ENCODE measurements around the gene FAM83D.

Gene FAM83D

DNA sequence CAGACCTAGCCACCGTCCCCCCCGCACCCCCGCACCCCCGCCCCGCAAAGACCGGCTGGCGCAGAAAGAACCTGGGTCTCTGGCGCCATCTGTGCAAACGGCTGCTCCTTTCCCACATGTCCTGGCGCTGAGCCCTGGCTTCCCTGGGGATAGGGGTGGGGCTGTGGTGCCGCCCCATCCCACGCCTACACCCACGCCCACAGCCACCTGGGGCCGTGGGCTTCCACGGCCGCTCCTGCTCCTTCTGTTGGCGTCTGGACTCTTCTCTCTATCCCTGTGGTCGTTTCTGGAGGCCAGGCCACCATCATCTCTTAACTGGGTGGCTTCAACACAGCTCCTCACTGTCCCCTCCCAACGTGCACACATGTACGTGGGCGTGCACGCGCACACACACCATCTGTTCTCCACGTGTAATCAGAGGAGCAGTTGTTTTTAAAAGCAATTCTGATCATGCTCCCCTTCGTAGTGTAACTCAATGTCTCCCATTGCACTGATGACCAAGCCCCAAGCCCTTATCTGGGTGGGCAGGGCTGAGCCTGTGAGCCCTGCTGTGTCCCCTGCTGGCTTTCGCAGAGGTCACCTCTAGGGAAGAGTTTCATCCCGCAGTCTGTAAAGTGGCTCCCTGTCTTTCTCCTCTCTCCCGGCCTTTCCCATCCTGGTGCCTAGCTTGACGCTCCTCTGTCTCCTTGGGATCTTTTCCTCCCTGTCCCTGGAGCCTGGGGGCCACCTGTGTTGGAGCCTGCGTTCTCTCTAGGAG, 31.9 kb upstream of the FAM83D start:
- no peak for DNase-seq

DNA sequence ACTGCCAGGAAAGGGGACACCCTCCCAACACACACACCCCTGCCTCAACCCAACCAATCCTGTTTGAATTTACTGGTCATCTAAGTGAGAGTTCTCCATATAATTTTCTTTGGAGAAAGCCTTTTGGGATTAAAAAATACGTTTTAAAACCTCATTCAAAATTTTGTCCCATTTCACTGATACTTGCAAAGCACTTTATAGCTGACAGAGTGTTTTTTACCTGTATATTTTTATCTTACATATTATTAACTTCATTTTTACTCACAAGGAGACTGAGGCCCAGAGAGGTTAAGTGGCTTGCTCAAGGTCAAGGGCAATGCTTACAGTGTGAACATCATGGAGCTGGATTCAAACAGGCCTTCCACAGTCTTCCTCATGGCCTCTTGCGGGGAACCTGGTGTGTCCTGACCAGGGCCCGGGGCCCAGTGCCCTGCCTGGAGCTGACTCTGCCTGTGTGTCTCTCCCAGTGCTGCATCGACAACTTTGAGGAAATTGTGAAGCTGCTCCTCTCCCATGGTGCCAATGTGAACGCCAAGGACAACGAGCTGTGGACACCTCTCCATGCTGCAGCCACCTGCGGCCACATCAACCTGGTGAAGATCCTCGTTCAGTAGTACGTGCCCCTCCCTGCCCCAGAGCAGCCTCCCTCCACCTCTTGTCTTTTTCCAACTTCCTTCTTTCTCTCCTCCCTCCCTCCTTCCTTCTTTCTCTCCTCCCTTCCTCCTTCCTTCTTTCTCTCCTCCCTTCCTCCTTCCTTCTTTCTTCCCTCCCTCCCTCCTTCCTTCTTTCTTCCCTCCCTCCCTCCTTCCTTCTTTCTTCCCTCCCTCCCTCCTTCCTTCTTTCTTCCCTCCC, 30.9 kb upstream of the FAM83D start:
- DNase-seq: no peak

- no peak for DNase-seq
Measured at GRCh38 chr20:38896009-38896594, 30.1 kb upstream of the FAM83D start.

DNA sequence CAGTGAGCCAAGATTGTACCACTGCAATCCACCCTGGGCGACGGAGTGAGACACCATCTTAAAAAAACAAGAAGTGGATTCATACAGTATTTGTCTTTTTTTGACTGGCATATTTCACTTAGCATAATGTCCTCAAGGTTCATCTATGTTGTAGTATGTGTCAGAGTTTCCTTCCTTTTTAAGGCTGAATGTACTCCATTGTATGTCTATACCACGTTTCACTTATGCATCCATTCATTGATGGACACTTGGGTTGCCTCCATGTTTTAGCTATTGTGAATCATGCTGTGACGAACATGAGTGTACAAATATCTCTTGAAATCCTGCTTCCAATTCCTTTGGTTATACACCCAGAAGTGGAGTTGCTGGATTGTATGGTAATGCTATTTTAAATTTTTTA, 28.9 kb upstream of the FAM83D start:
- DNase-seq: no peak

- DNase-seq: no peak
Measured at GRCh38 chr20:38900606-38901005, 25.6 kb upstream of the FAM83D start.

DNA sequence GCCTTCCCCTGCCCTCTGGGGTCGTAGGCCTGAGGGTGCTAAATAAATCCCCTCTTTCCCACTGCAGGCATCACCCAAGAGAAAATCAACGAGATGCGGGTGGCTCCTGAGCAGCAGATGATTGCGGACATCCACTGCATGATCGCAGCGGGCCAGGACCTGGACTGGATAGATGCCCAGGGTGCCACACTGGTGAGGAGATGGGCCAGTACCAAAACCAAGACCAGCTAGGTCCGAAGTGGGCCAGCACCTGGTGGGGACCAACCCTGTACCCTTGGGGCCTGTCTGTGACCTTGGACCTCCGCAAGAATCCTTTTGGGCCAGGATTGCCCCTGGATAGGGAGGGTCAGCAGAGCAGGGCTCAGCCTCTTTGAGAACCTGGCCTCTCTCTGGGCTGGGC, 23.6 kb upstream of the FAM83D start:
- no peak for DNase-seq

DNA sequence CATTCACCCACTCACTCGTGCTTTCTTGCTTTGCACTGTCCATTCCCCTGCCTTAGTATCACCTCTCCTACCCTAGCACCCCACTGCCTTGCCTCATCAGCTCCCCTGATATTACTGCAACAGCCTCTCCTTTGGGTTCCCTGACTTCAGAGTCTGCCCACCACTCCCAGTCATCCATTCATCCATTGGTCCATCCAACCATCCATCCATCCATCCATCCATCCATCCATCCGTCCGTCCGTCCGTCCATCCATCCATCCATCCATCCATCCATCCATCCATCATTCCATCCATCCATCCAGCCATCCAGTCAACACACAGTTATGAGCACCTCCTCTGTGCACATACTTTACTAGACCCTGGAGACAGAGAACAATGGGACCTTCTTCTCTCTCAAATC, 22.9 kb upstream of the FAM83D start:
- DNase-seq: no peak

DNA sequence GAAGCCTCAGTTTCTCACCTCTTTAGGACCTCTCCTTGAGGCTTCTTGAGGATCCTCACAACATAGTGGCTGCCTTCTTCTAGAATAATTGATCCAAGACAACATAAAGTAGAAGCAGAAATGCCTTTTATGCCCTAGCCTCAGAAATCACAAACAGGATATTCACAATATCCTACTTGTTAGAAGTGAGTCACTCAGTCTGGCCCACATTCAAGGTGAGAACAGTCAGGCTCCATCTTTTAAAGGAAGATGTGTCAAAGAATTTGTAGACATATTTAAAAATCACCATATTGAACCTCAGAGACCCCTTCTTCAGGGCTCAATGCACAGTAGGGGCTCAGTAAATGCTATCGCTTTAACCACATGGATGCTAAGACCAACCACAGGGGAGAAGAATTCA, 20.8 kb upstream of the FAM83D start:
- no peak for DNase-seq

- DNase-seq: no peak
Measured at GRCh38 chr20:38907918-38908677, 18.1 kb upstream of the FAM83D start.

DNA sequence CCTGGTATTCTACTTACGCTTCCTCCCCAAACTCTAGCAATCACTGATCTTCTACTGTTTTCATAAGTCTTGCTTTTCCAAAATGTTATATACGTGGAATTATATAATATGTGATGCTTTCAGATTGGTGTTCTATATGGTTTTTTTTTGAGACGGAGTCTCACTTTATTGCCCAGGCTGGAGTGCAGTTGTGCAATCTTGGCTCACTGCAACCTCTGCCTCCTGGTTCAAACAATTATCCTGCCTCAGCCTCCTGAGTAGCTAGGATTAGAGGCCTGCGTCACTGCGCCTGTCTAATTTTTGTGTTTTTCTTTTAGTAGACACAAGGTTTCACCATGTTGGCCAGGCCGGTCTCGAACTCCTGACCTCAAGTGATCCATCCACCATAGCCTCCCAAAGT, 10.9 kb upstream of the FAM83D start:
- DNase-seq: no peak

GRCh38 chr20:38917657-38918056, 8.6 kb upstream of the FAM83D start:
- DNase-seq: no peak

GRCh38 chr20:38918172-38918571, 8.0 kb upstream of the FAM83D start:
- no peak for DNase-seq

DNA sequence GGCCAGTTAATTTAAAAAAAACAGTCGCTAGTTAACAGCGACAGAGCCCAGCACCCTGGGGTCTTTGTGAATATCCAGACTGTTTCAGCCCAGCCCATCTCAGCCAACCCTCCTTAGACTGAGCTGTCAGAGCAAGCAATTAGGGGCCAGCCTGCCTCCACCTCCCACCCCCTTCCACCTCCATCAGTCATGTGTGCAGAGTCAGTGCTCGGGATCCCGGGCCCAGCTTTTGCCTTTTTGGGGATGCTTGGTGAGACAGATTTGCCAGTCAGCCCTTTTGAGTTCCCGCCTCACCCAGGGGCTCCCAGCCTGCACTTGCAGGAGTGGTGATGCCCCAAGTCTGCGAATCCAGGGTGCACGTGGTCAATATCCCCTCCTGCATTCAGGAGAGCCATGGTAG, 6.5 kb upstream of the FAM83D start:
- no peak for DNase-seq

DNA sequence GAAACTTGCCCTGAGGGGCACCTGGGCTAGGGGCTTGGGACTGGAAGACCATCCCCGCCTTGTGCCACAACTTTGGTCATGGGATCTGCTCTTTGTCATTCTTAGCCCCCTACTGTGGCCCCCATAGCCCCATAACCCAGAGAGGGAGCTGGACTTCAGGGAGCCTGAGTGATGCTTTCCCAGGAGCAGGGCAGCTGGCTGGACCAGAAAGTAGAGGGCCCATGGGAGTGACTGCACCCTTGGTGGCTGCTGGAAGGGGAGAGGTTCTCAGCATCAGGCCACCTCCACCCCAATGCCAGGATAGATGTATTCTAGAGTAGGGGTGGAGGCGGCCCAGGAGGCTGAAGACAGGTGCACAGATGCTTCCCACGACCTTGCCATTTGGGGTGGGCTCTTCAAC, 5.8 kb upstream of the FAM83D start:
- DNase-seq: no peak

GRCh38 chr20:38920851-38921250, 5.4 kb upstream of the FAM83D start:
- DNase-seq: no peak

- DNase-seq: no peak
Measured at GRCh38 chr20:38924718-38925117, 1.5 kb upstream of the FAM83D start.

DNA sequence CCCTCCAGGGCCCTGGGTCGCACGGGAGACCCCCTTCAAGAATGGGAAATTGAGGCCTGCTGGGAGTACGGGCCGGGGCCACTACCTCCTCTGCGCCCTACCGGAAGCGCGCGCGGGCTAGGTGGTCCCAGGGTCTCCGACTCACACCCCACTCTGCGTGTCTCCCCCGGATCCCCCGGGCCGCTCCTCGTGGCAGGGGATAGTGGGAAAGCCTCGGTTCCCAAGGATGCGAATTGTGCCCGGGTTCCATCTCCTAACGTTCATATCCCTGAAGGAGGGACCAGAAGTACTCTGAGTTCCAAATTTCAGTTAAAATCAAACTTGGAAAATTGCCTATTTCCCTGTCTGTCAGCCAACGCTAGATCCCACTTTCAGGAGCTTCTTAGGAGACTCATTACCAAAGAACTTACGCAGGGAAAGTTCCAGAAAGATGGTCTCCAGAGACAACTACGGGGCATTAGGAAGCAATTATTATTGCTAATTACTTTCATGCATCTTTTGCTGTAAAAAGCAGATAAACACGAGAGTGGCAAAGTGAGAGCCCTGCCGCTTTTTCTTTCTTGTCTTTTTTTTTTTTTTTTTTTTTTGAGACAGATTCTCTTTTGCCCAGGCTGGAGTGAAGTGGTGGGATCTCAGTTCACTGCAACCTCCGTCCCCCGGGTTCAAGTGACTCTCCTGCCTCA, 858 bp downstream of the FAM83D start:
- DNase-seq: no peak

DNA sequence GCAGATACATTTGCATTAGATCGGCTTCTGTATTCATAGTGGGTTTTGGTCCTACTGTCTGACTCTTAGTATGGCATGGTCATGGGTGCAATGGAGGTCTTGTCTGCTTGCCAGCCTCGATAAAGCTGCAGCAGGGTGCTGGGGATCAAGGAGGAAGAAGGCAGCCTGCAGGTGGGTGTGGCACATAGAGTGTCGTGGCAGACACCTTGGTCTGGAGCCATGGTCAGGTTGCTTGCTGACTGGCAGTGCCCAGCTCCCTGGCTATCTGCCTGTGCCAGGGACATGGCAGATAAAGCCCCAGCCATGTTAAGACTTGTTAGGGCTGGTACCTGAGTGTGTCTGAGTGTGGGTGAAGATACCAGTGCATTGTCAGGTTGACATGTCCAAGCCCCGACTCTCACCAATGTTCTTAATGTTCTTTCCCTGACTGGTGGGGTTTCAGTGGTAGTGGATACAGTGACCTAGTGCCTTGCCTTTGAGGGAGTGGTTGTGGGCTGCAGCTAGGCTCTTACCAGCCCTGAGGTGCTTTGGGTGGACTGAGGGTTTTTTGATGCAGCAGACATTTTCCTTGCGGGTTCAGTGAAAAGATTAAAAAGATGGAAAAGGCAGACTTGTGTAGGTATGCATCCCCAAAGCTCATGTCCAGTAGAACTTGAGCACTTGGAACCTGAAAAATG, 1.8 kb downstream of the FAM83D start:
- DNase-seq: no peak

GRCh38 chr20:38930242-38930569, 4.0 kb downstream of the FAM83D start:
- no peak for DNase-seq

DNA sequence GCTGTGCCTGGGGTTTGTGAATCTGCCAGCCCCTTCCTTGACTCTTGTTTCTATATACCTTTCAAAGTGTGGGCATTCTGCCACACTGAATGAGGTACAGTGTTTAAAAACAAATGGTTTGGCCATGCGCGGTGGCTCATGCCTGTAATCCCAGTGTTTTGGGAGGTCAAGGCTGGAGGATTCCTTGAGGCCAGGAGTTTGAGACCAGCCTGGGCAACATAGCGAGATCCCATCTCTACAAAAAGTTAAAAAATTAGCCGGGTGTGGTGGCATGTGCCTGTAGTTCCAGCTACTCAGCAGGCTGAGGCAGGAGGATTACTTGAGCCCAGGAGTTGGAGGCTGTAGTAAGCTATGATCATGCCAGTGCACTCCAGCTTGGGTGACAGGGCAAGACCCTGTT, 5.8 kb downstream of the FAM83D start:
- DNase-seq: no peak

- no peak for DNase-seq
Measured at GRCh38 chr20:38932457-38933120, 6.4 kb downstream of the FAM83D start.

All from suppressor macrophage (primary cell).